K562 (cell line): ENCODE results near the gene XRN2. TPM values are rescaled to one million over a fixed set of nuclear protein-coding genes. Genes with fewer than 3 reads are reported as not detected.

ENCODE experiments used
- ATAC-seq: fragments of 200-7000 bp; cut with Tn5 transposase; 3 replicates; pipeline ENCODE4 v1.9.1; 2020; ENCODE audit warnings: moderate library complexity
- BruUV-seq: library from RNA; stranded (reverse); fragments of 400-500 nt; replicated peaks from 2 replicates; lab custom pipeline; 2021; lab: Mats Ljungman, UMichigan
- CTCF ChIA-PET: fragments of 300-600 bp; formaldehyde crosslinking; extraction: SDS; loops from one replicate; lab custom pipeline; 2021; ENCODE audit warnings: low intra/inter-chr PET ratio; lab: Yijun Ruan, JAX
- POLR2A ChIA-PET: fragments of 300-600, 350-650 bp; sonication (Branson Sonifier 250); formaldehyde crosslinking; extraction: SDS; loops from one replicate; lab custom pipeline; 2021; ENCODE audit warnings: antibody characterized with exemption, inconsistent platforms; lab: Yijun Ruan, JAX
- DNase-seq, 4 experiments: peaks; one replicate each; pipeline versions ENCODE4 v3.0.0 to v3.0.0-alpha.2; 2011 to 2018; ENCODE audit warnings: low spot score in 3 of 4, mixed read lengths in 3 of 4; ENCODE audit errors: extremely low read depth in 1 of 4
- FAIRE-seq: peaks from 2 replicates; lab custom pipeline; 2011; peaks lifted over from hg19 to GRCh38; lab: Jason Lieb, UNC
- H2AFZ ChIP-seq: 2 replicates; pipeline ENCODE4 v1.6.0; 2011; ENCODE audit warnings: low read depth, low read length, control low read depth, inconsistent platforms
- H3K27ac ChIP-seq: fragments of 200-600 bp; 3 replicates; pipeline ENCODE4 v1.8.0; 2011; ENCODE audit warnings: low read depth, mild to moderate bottlenecking, control low read depth, inconsistent platforms, low read length, moderate library complexity, mixed read lengths; ENCODE audit errors: extremely low read depth
- H3K27me3 ChIP-seq, 2 experiments: fragments of 300-600 bp in 1 of 2; 2 replicates in 1 of 2; 3 replicates in 1 of 2; pipeline versions ENCODE4 v1.6.0 to v1.8.0; 2011; ENCODE audit warnings: inconsistent platforms in 2 of 2, low read length in 2 of 2, mild to moderate bottlenecking in 1 of 2, mixed read lengths in 1 of 2, moderate library complexity in 1 of 2; ENCODE audit not compliant: control insufficient read depth in 2 of 2, insufficient read depth in 2 of 2
- H3K36me3 ChIP-seq: fragments of 300-600 bp; 3 replicates; pipeline ENCODE4 v1.8.0; 2011; ENCODE audit warnings: mild to moderate bottlenecking, low read length, inconsistent platforms; ENCODE audit not compliant: control insufficient read depth, insufficient read depth
- H3K4me1 ChIP-seq, 2 experiments: fragments of 200-600 bp in 1 of 2; replicated peaks in 1 of 2; 2 replicates in 1 of 2; 3 replicates in 1 of 2; pipeline versions ENCODE4 v1.5.1 to v1.8.0; 2011; ENCODE audit warnings: inconsistent platforms in 2 of 2, low read length in 2 of 2, mild to moderate bottlenecking in 1 of 2, mixed read lengths in 1 of 2, moderate library complexity in 1 of 2; ENCODE audit not compliant: control insufficient read depth in 2 of 2, insufficient read depth in 2 of 2
- H3K4me2 ChIP-seq: 2 replicates; pipeline ENCODE4 v1.6.1; 2011; ENCODE audit warnings: low read length, control low read depth, inconsistent platforms, mixed read lengths; ENCODE audit not compliant: insufficient read depth
- H3K4me3 ChIP-seq: fragments of 200-600 bp; sonication (generic), shearing (Covaris generic); 2 replicates; pipeline ENCODE4 v1.5.1; 2016; ENCODE audit warnings: control low read depth, inconsistent platforms
- H3K79me2 ChIP-seq: fragments of 200-600 bp; 3 replicates; pipeline ENCODE4 v1.8.0; 2011; ENCODE audit warnings: low read length, inconsistent platforms; ENCODE audit not compliant: control insufficient read depth, insufficient read depth
- H3K9ac ChIP-seq, 2 experiments: 2 replicates each; pipeline versions ENCODE4 v1.6.0 to v1.6.1; 2011; ENCODE audit warnings: low read depth in 2 of 2, low read length in 2 of 2, control low read depth in 1 of 2, inconsistent platforms in 1 of 2, mild to moderate bottlenecking in 1 of 2, mixed read lengths in 1 of 2; ENCODE audit not compliant: insufficient read depth in 1 of 2
- H3K9me1 ChIP-seq: one replicate; pipeline ENCODE4 v1.6.0; 2011; ENCODE audit warnings: inconsistent platforms, mild to moderate bottlenecking, low read length, moderate library complexity; ENCODE audit not compliant: control insufficient read depth, insufficient read depth
- H3K9me3 ChIP-seq: replicated peaks from 2 replicates; pipeline ENCODE4 v1.5.1; 2011; ENCODE audit warnings: low read depth, low read length, inconsistent platforms; ENCODE audit not compliant: control insufficient read depth, insufficient read depth
- H4K20me1 ChIP-seq: replicated peaks from 2 replicates; pipeline ENCODE4 v1.6.1; 2011; ENCODE audit warnings: low read length, inconsistent platforms, mixed read lengths; ENCODE audit not compliant: control insufficient read depth, insufficient read depth
- C11orf30 ChIP-seq: fragments of 450-650 bp; IDR thresholded peaks from 2 replicates; pipeline ENCODE4 v1.6.1; 2016; ENCODE audit warnings: low read depth, mild to moderate bottlenecking
- CBFA2T3 ChIP-seq: fragments of 450-650 bp; IDR thresholded peaks from 2 replicates; pipeline ENCODE4 v1.6.1; 2017
- HDGF ChIP-seq: fragments of 450-650 bp; IDR thresholded peaks from 2 replicates; pipeline ENCODE4 v1.6.1; 2016
- IRF2 ChIP-seq: sonication (generic); formaldehyde crosslinking; IDR thresholded peaks from 2 replicates; pipeline ENCODE4 v1.8.1; 2022; ENCODE audit warnings: mild to moderate bottlenecking, missing genetic modification reagents
- PTRF ChIP-seq: fragments of 450-650 bp; IDR thresholded peaks from 2 replicates; pipeline ENCODE4 v1.6.1; 2016; ENCODE audit warnings: mild to moderate bottlenecking, missing genetic modification characterization, missing compliant biosample characterization
- TARDBP ChIP-seq: fragments of 450-650 bp; IDR thresholded peaks from 2 replicates; pipeline ENCODE4 v1.6.1; 2016
- ZKSCAN8 ChIP-seq: fragments of 200-800 bp; sonication (Bioruptor generic); IDR thresholded peaks from 2 replicates; pipeline ENCODE4 v1.6.1; 2016; ENCODE audit warnings: missing genetic modification characterization, missing compliant biosample characterization
- ZNF239 ChIP-seq: fragments of 250-450 bp; sonication (Bioruptor Pico); IDR thresholded peaks from 2 replicates; pipeline ENCODE4 v1.4.0; 2020; ENCODE audit warnings: mild to moderate bottlenecking
- WGBS: fragments of 100-300 bp; shearing (Covaris generic); methylation state at CpG from one replicate; pipeline ENCODE4 v1.1.6; 2016; ENCODE audit warnings: low coverage, mixed read lengths; ENCODE audit not compliant: insufficient coverage; ENCODE audit errors: missing lambda C conversion rate; 5-methylcytosine and 5-hydroxymethylcytosine counted together
- in situ Hi-C: fragments of 300-500 bp; cut with MboI; formaldehyde crosslinking; loops from 4 replicates; pipeline ENCODE4 v1.15.0; 2018; ENCODE audit warnings: inconsistent platforms, mixed read lengths
- intact Hi-C: fragments of 100-400 bp; cut with micrococcal nuclease; formaldehyde crosslinking; loops from 2 replicates; pipeline ENCODE4 v1.14.2; 2022
- polyA plus RNA-seq, 8 experiments: library from polyadenylated mRNA; depleted of rRNA in 4 of 8; stranded (reverse) in 5 of 8; unstranded in 3 of 8; fragments of >200 nt; fragmentation: Nextera tagmentation in 2 of 8; fragmentation: Illumina TruSeq in 1 of 8; extraction: Ambion mirVana in 2 of 8; extraction: Trizol in 1 of 8; gene quantifications; 2 replicates each; pipeline versions ENCODE4 v1.2.1 to v1.2.3, GENCODE V29; 2011 to 2014; ENCODE audit warnings: inconsistent platforms in 1 of 8, missing spikeins in 1 of 8
- total RNA-seq, 7 experiments: library from RNA; depleted of rRNA in 6 of 7; stranded (reverse); fragments of >200 nt in 6 of 7; fragmentation: Illumina TruSeq in 2 of 7; extraction: Trizol in 2 of 7; gene quantifications; 2 replicates each; pipeline versions ENCODE4 v1.2.1 to v1.2.3, GENCODE V29; 2011 to 2021; ENCODE audit warnings: low replicate concordance in 1 of 7
- TF ChIP-seq, protein P1 (sequence below): fragments of 200-600 bp; sonication (generic); IDR thresholded peaks from one replicate; pipeline ENCODE4 v1.6.1; 2012; ENCODE audit warnings: mild to moderate bottlenecking, low read depth, low read length, inconsistent platforms
- TF ChIP-seq, protein P2 (sequence below): IDR thresholded peaks from 2 replicates; pipeline ENCODE4 v1.6.1; 2016; ENCODE audit warnings: missing genetic modification characterization, missing compliant biosample characterization
- TF ChIP-seq, protein P3 (sequence below): sonication (generic); formaldehyde crosslinking; IDR thresholded peaks from 2 replicates; pipeline ENCODE4 v1.5.0; 2020; ENCODE audit warnings: missing genetic modification reagents

The XRN2 gene
- total and polyA plus RNA-seq, 9 of the 15 experiments (the other 6 are each of a cell fraction or from before 2014, with no cell fraction given) = 41.8 to 67.3 (median 51.4) TPM

GRCh38 chr20:21269772-21270171, 33.4 kb upstream of the XRN2 start:
- ChIA-PET POLR2A (no interaction called here), CTCF (no interaction called here)
- no peak overlapping the region for H3K4me3 ChIP-seq
- H3K9me3 ChIP-seq = no peaks in the 10 kb centered on the region
- H3K4me1 ChIP-seq = peaks cover 0 to 3% of the 10 kb centered on the region in 2 experiments; a peak in 1 of 5 replicates
- H3K9ac ChIP-seq = no peak overlapping the region
- H3K36me3 ChIP-seq = no peaks in the 10 kb centered on the region
- ATAC-seq = no peak
- H3K79me2 ChIP-seq = no peaks in the 10 kb centered on the region
- WGBS = 0% methylated on average over 2 of the region's 2 CpGs
- in situ Hi-C loops (no loop called here), intact Hi-C loops (no loop called here)
- no peak overlapping the region for H3K27ac ChIP-seq
- no TSS peak for BruUV-seq
- H3K4me2 ChIP-seq = no peak overlapping the region
- peaks cover 4 to 39% of the 10 kb centered on the region in 2 experiments; a peak in 4 of 5 replicates for H3K27me3 ChIP-seq
- H4K20me1 ChIP-seq = no peaks in the 10 kb centered on the region
- H2AFZ ChIP-seq = no peak overlapping the region
- no peak for DNase-seq
- no peaks in the 10 kb centered on the region for H3K9me1 ChIP-seq
- no peak for FAIRE-seq
- TF ChIP-seq, protein P1, sequence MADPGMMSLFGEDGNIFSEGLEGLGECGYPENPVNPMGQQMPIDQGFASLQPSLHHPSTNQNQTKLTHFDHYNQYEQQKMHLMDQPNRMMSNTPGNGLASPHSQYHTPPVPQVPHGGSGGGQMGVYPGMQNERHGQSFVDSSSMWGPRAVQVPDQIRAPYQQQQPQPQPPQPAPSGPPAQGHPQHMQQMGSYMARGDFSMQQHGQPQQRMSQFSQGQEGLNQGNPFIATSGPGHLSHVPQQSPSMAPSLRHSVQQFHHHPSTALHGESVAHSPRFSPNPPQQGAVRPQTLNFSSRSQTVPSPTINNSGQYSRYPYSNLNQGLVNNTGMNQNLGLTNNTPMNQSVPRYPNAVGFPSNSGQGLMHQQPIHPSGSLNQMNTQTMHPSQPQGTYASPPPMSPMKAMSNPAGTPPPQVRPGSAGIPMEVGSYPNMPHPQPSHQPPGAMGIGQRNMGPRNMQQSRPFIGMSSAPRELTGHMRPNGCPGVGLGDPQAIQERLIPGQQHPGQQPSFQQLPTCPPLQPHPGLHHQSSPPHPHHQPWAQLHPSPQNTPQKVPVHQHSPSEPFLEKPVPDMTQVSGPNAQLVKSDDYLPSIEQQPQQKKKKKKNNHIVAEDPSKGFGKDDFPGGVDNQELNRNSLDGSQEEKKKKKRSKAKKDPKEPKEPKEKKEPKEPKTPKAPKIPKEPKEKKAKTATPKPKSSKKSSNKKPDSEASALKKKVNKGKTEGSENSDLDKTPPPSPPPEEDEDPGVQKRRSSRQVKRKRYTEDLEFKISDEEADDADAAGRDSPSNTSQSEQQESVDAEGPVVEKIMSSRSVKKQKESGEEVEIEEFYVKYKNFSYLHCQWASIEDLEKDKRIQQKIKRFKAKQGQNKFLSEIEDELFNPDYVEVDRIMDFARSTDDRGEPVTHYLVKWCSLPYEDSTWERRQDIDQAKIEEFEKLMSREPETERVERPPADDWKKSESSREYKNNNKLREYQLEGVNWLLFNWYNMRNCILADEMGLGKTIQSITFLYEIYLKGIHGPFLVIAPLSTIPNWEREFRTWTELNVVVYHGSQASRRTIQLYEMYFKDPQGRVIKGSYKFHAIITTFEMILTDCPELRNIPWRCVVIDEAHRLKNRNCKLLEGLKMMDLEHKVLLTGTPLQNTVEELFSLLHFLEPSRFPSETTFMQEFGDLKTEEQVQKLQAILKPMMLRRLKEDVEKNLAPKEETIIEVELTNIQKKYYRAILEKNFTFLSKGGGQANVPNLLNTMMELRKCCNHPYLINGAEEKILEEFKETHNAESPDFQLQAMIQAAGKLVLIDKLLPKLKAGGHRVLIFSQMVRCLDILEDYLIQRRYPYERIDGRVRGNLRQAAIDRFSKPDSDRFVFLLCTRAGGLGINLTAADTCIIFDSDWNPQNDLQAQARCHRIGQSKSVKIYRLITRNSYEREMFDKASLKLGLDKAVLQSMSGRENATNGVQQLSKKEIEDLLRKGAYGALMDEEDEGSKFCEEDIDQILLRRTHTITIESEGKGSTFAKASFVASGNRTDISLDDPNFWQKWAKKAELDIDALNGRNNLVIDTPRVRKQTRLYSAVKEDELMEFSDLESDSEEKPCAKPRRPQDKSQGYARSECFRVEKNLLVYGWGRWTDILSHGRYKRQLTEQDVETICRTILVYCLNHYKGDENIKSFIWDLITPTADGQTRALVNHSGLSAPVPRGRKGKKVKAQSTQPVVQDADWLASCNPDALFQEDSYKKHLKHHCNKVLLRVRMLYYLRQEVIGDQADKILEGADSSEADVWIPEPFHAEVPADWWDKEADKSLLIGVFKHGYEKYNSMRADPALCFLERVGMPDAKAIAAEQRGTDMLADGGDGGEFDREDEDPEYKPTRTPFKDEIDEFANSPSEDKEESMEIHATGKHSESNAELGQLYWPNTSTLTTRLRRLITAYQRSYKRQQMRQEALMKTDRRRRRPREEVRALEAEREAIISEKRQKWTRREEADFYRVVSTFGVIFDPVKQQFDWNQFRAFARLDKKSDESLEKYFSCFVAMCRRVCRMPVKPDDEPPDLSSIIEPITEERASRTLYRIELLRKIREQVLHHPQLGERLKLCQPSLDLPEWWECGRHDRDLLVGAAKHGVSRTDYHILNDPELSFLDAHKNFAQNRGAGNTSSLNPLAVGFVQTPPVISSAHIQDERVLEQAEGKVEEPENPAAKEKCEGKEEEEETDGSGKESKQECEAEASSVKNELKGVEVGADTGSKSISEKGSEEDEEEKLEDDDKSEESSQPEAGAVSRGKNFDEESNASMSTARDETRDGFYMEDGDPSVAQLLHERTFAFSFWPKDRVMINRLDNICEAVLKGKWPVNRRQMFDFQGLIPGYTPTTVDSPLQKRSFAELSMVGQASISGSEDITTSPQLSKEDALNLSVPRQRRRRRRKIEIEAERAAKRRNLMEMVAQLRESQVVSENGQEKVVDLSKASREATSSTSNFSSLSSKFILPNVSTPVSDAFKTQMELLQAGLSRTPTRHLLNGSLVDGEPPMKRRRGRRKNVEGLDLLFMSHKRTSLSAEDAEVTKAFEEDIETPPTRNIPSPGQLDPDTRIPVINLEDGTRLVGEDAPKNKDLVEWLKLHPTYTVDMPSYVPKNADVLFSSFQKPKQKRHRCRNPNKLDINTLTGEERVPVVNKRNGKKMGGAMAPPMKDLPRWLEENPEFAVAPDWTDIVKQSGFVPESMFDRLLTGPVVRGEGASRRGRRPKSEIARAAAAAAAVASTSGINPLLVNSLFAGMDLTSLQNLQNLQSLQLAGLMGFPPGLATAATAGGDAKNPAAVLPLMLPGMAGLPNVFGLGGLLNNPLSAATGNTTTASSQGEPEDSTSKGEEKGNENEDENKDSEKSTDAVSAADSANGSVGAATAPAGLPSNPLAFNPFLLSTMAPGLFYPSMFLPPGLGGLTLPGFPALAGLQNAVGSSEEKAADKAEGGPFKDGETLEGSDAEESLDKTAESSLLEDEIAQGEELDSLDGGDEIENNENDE = no peak
- TF ChIP-seq CBFA2T3 = no peak
- TF ChIP-seq PTRF (tag) = no peak
- TF ChIP-seq, protein P2, sequence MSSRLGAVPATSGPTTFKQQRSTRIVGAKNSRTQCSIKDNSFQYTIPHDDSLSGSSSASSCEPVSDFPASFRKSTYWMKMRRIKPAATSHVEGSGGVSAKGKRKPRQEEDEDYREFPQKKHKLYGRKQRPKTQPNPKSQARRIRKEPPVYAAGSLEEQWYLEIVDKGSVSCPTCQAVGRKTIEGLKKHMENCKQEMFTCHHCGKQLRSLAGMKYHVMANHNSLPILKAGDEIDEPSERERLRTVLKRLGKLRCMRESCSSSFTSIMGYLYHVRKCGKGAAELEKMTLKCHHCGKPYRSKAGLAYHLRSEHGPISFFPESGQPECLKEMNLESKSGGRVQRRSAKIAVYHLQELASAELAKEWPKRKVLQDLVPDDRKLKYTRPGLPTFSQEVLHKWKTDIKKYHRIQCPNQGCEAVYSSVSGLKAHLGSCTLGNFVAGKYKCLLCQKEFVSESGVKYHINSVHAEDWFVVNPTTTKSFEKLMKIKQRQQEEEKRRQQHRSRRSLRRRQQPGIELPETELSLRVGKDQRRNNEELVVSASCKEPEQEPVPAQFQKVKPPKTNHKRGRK (tag) = no peak
- TF ChIP-seq ZNF239 (CRISPR knock-in tag) = no peak
- no peak for TF ChIP-seq IRF2 (CRISPR knock-in tag)
- no peak for TF ChIP-seq C11orf30
- TF ChIP-seq ZKSCAN8 (CRISPR knock-in tag) = no peak
- no peak for TF ChIP-seq HDGF
- TF ChIP-seq, protein P3, sequence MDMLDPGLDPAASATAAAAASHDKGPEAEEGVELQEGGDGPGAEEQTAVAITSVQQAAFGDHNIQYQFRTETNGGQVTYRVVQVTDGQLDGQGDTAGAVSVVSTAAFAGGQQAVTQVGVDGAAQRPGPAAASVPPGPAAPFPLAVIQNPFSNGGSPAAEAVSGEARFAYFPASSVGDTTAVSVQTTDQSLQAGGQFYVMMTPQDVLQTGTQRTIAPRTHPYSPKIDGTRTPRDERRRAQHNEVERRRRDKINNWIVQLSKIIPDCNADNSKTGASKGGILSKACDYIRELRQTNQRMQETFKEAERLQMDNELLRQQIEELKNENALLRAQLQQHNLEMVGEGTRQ (CRISPR knock-in tag) = no peak
- TF ChIP-seq TARDBP = no peak
